ENCODE results near the gene SARDH. TPM values are rescaled to one million over a fixed set of nuclear protein-coding genes. Genes with fewer than 3 reads are reported as not detected.

Gene SARDH
- total RNA-seq, 4 donors from 2014 or later: 0.34 to 0.88 (median 0.57) TPM; not detected in 1

- no peak for TF ChIP-seq CTCF (IDR thresholded peaks at IDR 0.05; ENCODE audit: low read depth)
These were observed 65.5 kb downstream of the SARDH start for GRCh38 chr9:133672503-133673257.

- TF ChIP-seq CTCF (IDR thresholded peaks at IDR 0.05; ENCODE audit: low read depth): no peak
These were observed 66.8 kb downstream of the SARDH start for GRCh38 chr9:133671371-133671770.

- no peak for TF ChIP-seq CTCF (IDR thresholded peaks at IDR 0.05; ENCODE audit: low read depth)
These were observed 67.7 kb downstream of the SARDH start for GRCh38 chr9:133670466-133670865.

GRCh38 chr9:133669182-133669801 lies 68.9 kb downstream of the SARDH start:
- no peak for TF ChIP-seq CTCF (IDR thresholded peaks at IDR 0.05; ENCODE audit: low read depth)

- no peak for TF ChIP-seq CTCF (IDR thresholded peaks at IDR 0.05; ENCODE audit: low read depth)
These were observed 70.2 kb downstream of the SARDH start for GRCh38 chr9:133667759-133668450.

GRCh38 chr9:133666845-133667244 lies 71.3 kb downstream of the SARDH start:
- no peak for TF ChIP-seq CTCF (IDR thresholded peaks at IDR 0.05; ENCODE audit: low read depth)

GRCh38 chr9:133666387-133666786 lies 71.8 kb downstream of the SARDH start:
- TF ChIP-seq CTCF (IDR thresholded peaks at IDR 0.05; ENCODE audit: low read depth): no peak

Measured in subcutaneous adipose tissue (tissue), 4 donors.